ENCODE results near the gene RNF166.

DNA sequence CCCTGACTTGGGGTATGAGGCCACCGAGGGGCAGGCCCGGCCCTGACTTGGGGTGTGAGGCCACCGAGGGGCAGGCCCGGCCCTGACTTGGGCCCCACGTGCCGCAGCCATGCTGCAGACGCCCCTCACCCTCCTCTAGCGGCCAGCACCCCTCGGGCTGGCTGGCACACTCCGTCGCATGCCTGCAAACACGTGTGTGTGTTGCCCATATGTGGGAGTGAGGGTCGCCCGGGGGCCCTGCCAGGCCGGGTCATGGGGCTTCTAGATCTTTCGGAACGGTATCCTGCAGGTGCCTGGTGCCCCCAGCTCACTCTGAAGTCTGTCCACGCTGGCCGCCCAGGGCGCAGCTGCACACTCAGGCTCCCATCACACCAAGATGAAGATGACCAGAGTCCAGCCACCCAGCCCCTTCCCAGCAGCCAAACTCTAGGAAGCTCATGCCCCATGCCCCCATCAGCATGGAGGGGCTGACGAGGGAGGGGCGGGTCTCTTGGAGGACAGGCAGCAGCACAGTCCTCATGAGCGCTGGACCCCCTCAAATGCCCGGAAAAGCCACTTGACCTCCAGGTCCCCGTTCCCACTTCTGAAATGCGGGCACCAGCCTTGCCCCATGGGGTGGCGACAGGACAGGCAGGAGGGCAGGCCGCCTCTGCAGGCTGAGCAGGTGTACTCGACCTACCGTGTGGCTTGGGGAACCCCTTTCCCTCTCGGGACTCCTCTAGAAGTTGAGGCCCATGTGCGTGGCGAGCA, 33.9 kb upstream of the RNF166 start:
- TF ChIP-seq, protein P1, sequence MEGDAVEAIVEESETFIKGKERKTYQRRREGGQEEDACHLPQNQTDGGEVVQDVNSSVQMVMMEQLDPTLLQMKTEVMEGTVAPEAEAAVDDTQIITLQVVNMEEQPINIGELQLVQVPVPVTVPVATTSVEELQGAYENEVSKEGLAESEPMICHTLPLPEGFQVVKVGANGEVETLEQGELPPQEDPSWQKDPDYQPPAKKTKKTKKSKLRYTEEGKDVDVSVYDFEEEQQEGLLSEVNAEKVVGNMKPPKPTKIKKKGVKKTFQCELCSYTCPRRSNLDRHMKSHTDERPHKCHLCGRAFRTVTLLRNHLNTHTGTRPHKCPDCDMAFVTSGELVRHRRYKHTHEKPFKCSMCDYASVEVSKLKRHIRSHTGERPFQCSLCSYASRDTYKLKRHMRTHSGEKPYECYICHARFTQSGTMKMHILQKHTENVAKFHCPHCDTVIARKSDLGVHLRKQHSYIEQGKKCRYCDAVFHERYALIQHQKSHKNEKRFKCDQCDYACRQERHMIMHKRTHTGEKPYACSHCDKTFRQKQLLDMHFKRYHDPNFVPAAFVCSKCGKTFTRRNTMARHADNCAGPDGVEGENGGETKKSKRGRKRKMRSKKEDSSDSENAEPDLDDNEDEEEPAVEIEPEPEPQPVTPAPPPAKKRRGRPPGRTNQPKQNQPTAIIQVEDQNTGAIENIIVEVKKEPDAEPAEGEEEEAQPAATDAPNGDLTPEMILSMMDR (IDR thresholded peaks at IDR 0.05), result no peak
- TF ChIP-seq POLR2A (IDR thresholded peaks at IDR 0.05), result no peak

Data from lower leg skin (tissue), 3 donors.